AG04450 (cell line): ENCODE data around the gene LEKR1. TPM values are rescaled to one million over a fixed set of nuclear protein-coding genes. Genes with fewer than 3 reads are reported as not detected.

Experiments used
- CTCF ChIA-PET: fragments of 300-600, 350-600 bp; formaldehyde crosslinking; extraction: SDS; loops from one replicate; lab custom pipeline; 2022; ENCODE audit warnings: antibody characterized with exemption, inconsistent platforms; lab: Charles Lee
- POLR2A ChIA-PET: fragments of 350-600 bp; formaldehyde crosslinking; extraction: SDS; loops from one replicate; lab custom pipeline; 2021; ENCODE audit warnings: antibody characterized with exemption, inconsistent platforms; lab: Yijun Ruan, JAX
- DNase-seq: peaks from one replicate; pipeline ENCODE4 v3.0.0-alpha.2; 2011; ENCODE audit warnings: low read depth, low spot score
- H3K27ac ChIP-seq: one replicate; pipeline ENCODE4 v1.5.1; 2012; ENCODE audit warnings: low read depth, low read length, control low read depth
- H3K27me3 ChIP-seq: one replicate; pipeline ENCODE4 v1.6.0; 2012; ENCODE audit warnings: low read length; ENCODE audit not compliant: control insufficient read depth, insufficient read depth
- H3K4me3 ChIP-seq: 2 replicates; pipeline ENCODE4 v1.5.1; 2011; ENCODE audit warnings: mild to moderate bottlenecking, low read depth, low read length, control low read depth
- H3K9me3 ChIP-seq: 2 replicates; pipeline ENCODE4 v1.5.1; 2012; ENCODE audit warnings: low read length; ENCODE audit not compliant: control insufficient read depth, insufficient read depth
- CTCF ChIP-seq: IDR thresholded peaks from 2 replicates; pipeline ENCODE4 v1.5.1; 2011; ENCODE audit warnings: low read depth, low read length, control low read depth, inconsistent platforms
- polyA plus RNA-seq: library from polyadenylated mRNA; depleted of rRNA; stranded (reverse); fragments of >200 nt; gene quantifications from 2 replicates; pipeline ENCODE4 v1.2.3, GENCODE V29; 2011

Gene LEKR1
- polyA plus RNA-seq, 1 experiment = 0.26 TPM

GRCh38 chr3:156840826-156841689 is 14.9 kb downstream of the LEKR1 start:
- Histone ChIP-seq H3K27ac (no peak overlapping the region), H3K27me3 (no peaks in the 10 kb centered on the region), H3K9me3 (no peaks in the 10 kb centered on the region), H3K4me3 (no peak overlapping the region)
- TF ChIP-seq CTCF = no peak
- POLR2A ChIA-PET = no interaction called here
- DNase-seq = no peak
- CTCF ChIA-PET = interaction anchor here (1.3 kb wide), 1 partner anchor 689 kb away, joined by 3 read pairs; no protein-coding TSS in a partner anchor

DNA sequence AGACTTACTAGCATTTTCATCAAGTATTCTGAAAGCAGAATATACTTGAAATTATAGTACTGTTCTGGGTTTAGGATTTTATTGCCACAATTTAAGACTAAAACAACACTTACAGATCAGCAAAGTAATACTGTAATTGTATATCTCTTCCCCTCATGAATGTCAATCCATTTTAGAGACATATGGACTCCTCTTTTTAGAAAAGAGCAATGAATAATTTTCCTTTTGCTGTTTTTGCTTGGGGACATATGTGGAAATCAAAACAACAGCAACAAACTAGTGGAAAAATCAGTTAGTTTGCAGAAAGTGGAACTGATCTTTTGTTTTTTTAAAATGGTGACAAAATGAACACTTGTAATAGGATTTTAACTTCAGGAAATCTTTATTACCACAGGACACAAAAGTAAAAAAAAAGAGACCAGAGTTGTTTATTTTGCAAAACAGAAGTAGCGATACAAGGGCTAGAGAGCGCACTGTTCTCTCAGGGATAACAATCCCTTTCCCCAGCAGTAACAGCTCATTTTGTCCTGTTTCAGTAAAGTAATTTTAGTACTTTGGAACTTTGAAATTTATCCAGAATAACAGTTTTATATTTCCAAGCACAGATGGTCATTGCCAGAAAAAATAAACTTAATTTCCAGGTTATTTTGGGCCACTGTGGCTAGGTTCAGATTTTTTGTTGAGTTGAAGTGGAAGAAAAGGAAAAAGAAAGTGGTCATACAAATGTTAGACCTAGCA is 17.1 kb downstream of the LEKR1 start:
- no peak for TF ChIP-seq CTCF
- Histone ChIP-seq H3K9me3 (no peaks in the 10 kb centered on the region), H3K27me3 (no peaks in the 10 kb centered on the region), H3K27ac (no peak overlapping the region), H3K4me3 (no peak overlapping the region)
- DNase-seq = no peak
- ChIA-PET CTCF (no interaction called here), POLR2A (no interaction called here)

GRCh38 chr3:156847752-156848448 is 21.7 kb downstream of the LEKR1 start:
- Histone ChIP-seq H3K27me3 (no peaks in the 10 kb centered on the region), H3K27ac (no peak overlapping the region), H3K9me3 (no peaks in the 10 kb centered on the region), H3K4me3 (no peak overlapping the region)
- ChIA-PET CTCF (no interaction called here), POLR2A (no interaction called here)
- DNase-seq = no peak
- no peak for TF ChIP-seq CTCF

- no peak for TF ChIP-seq CTCF
- Histone ChIP-seq H3K27ac (no peak overlapping the region), H3K9me3 (no peaks in the 10 kb centered on the region), H3K4me3 (no peak overlapping the region), H3K27me3 (no peaks in the 10 kb centered on the region)
- ChIA-PET CTCF (no interaction called here), POLR2A (no interaction called here)
- no peak for DNase-seq
Observed at GRCh38 chr3:156859578-156859977, 33.4 kb downstream of the LEKR1 start.
